ENCODE measurements around the gene XPC.

XPC gene

DNA sequence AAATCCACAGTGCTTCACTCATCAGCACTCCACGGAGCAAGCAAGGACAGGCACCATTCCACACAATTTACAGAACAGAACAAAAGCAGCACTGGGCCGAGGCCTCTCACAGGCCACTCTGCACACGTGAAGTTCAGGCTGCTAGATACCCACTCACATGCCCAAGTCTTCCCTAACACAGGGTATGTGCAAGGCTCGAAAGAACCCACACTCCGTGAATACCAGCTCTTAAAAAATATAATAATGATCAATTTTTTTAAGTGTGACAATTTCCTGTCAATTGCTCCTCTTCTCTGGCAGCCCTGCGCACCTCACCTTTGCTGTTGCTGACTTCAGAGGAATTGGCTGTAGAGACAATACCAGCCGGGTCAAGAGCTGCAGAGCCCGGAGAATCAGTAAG lies 19.0 kb downstream of the XPC start:
- Histone ChIP-seq H3K27me3 (no peaks in the 10 kb centered on the region), H3K36me3 (peaks cover 65% of the 10 kb centered on the region)

GRCh38 chr3:14158370-14158769 lies 20.0 kb downstream of the XPC start:
- TF ChIP-seq, protein P1, sequence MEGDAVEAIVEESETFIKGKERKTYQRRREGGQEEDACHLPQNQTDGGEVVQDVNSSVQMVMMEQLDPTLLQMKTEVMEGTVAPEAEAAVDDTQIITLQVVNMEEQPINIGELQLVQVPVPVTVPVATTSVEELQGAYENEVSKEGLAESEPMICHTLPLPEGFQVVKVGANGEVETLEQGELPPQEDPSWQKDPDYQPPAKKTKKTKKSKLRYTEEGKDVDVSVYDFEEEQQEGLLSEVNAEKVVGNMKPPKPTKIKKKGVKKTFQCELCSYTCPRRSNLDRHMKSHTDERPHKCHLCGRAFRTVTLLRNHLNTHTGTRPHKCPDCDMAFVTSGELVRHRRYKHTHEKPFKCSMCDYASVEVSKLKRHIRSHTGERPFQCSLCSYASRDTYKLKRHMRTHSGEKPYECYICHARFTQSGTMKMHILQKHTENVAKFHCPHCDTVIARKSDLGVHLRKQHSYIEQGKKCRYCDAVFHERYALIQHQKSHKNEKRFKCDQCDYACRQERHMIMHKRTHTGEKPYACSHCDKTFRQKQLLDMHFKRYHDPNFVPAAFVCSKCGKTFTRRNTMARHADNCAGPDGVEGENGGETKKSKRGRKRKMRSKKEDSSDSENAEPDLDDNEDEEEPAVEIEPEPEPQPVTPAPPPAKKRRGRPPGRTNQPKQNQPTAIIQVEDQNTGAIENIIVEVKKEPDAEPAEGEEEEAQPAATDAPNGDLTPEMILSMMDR (IDR thresholded peaks at IDR 0.05), result no peak
- Histone ChIP-seq H3K4me1 (ENCODE audit: control insufficient read depth in 1 of 2, insufficient read depth in 1 of 2, low read depth in 1 of 2, low read length in 1 of 2) (peaks cover 5% of the 10 kb centered on the region in 2 experiments), H3K27ac (no peak overlapping the region), H3K27me3 (no peaks in the 10 kb centered on the region), H3K4me3 (ENCODE audit: low read depth in 1 of 2, low read length in 1 of 2) (no peak overlapping the region), H3K36me3 (peaks cover 65% of the 10 kb centered on the region), H3K9me3 (no peaks in the 10 kb centered on the region)

More for the DNA sequence above, 19.0 kb downstream of the XPC start:
- TF ChIP-seq, protein P1 (IDR thresholded peaks at IDR 0.05), result no peak
- Histone ChIP-seq H3K27ac (no peak overlapping the region), H3K4me3 (ENCODE audit: low read depth in 1 of 2, low read length in 1 of 2) (no peak overlapping the region), H3K4me1 (ENCODE audit: control insufficient read depth in 1 of 2, insufficient read depth in 1 of 2, low read depth in 1 of 2, low read length in 1 of 2) (peaks cover 5% of the 10 kb centered on the region in 2 experiments), H3K9me3 (no peaks in the 10 kb centered on the region)

DNA sequence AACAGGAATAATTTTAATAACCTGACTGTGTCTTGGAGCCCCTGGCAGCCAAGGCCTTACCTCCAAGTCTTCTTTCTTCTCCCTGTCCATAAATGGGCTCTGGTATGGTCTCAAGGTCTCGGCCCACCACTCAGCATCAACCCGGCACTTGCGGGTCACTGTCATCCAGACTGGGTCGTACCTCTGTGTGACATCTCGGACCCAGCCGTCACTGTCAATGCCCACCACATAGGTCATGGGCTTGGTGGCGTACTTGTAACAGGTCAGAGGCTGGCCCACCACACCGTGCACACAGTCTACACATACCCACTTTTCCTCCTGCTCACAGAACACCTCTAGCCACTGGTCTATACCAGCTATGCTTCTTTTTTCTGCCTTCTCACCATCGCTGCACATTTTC lies 20.4 kb downstream of the XPC start:
- no peaks in the 10 kb centered on the region for H3K27me3 ChIP-seq
- H3K9me3 ChIP-seq, result no peaks in the 10 kb centered on the region
- TF ChIP-seq, protein P1 (IDR thresholded peaks at IDR 0.05), result no peak
- no peak overlapping the region for H3K4me3 ChIP-seq (ENCODE audit: low read depth in 1 of 2, low read length in 1 of 2)
- no peak overlapping the region for H3K27ac ChIP-seq
- peaks cover 66% of the 10 kb centered on the region for H3K36me3 ChIP-seq
- peaks cover 5% of the 10 kb centered on the region in 2 experiments for H3K4me1 ChIP-seq (ENCODE audit: control insufficient read depth in 1 of 2, insufficient read depth in 1 of 2, low read depth in 1 of 2, low read length in 1 of 2)

DNA sequence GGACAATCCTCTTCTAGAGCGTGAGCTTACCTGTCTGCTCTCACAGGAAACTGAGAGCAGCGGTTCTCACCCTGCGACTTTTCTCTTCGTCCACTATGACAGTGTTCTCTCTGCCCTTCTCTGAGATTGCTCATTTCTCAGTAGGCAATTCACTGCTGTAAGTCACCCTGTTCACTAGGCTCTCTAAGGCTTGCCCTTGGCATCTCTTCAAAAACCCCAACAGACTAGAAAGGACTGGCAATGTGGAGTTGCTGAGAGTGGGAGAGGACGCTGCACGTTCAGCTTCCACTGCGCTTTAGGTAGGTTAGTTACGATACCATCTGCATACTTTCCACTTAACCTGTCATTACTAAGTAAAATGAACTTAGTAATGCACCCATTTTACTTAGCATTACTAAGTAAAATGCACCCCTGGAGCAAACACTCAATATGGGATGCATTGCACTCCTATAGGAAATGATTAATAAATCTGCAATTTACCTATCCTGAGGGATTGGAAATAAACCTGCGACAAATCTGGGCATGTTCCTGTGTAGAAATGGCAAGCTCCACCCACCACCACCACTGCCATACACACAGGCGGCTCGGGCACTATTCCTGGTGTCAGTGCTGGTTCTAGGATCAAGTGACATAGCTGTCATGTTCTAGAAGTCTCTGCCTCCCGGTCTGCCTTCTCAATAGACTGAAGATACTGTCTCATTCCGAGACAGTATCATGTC lies 21.4 kb downstream of the XPC start:
- Histone ChIP-seq H3K36me3 (peaks cover 73% of the 10 kb centered on the region), H3K4me1 (ENCODE audit: control insufficient read depth in 1 of 2, insufficient read depth in 1 of 2, low read depth in 1 of 2, low read length in 1 of 2) (peaks cover under 1 to 2% of the 10 kb centered on the region in 2 experiments), H3K27me3 (no peaks in the 10 kb centered on the region), H3K4me3 (ENCODE audit: low read depth in 1 of 2, low read length in 1 of 2) (no peak overlapping the region), H3K27ac (no peak overlapping the region), H3K9me3 (no peaks in the 10 kb centered on the region)
- TF ChIP-seq, protein P1 (IDR thresholded peaks at IDR 0.05), result no peak

DNA sequence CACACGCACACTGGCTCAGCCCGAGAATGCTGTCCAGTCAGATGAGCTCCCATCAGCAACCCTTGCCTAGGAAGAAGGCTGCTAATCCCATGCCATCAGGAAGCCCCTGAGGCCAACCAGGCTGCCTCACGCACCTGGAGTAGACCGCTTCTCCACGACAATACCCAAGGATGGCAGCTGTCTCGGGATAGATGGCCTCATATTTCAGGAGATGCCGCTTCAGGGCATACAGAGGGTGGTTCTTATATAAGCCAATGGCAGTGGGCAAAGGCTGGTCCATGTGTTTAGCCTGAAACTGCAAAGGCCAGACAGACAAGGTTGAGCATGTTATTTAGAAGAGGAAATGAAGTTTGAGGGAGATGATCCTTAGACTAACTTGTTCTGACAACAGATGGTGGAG lies 22.2 kb downstream of the XPC start:
- no peak overlapping the region for H3K27ac ChIP-seq
- H3K9me3 ChIP-seq, result no peaks in the 10 kb centered on the region
- H3K36me3 ChIP-seq, result peaks cover 81% of the 10 kb centered on the region
- TF ChIP-seq, protein P1 (IDR thresholded peaks at IDR 0.05), result no peak
- no peak overlapping the region for H3K4me3 ChIP-seq (ENCODE audit: low read depth in 1 of 2, low read length in 1 of 2)
- no peaks in the 10 kb centered on the region for H3K4me1 ChIP-seq (ENCODE audit: control insufficient read depth in 1 of 2, insufficient read depth in 1 of 2, low read depth in 1 of 2, low read length in 1 of 2)
- H3K27me3 ChIP-seq, result no peaks in the 10 kb centered on the region

All from neutrophil (primary cell).